Loucy (cell line): Measurements from ENCODE around the gene PACSIN2.

Experiments
- H2AFZ ChIP-seq: fragments of 200-600 bp; sonication (generic); 2 replicates; pipeline ENCODE4 v1.6.0; 2016; ENCODE audit warnings: antibody characterized with exemption, mild to moderate bottlenecking, low read length, moderate library complexity
- H3F3A ChIP-seq: fragments of 200-600 bp; 2 replicates; pipeline ENCODE4 v1.6.0; 2016; ENCODE audit warnings: antibody characterized with exemption, low read depth, mild to moderate bottlenecking
- H3K27me3 ChIP-seq: fragments of 200-600 bp; sonication (generic); 2 replicates; pipeline ENCODE4 v1.6.1; 2014; ENCODE audit warnings: low read length, mild to moderate bottlenecking; ENCODE audit not compliant: insufficient read depth, poor library complexity, severe bottlenecking
- H3K36me3 ChIP-seq: fragments of 200-600 bp; sonication (generic); 2 replicates; pipeline ENCODE4 v1.6.1; 2016; ENCODE audit warnings: low read length; ENCODE audit not compliant: insufficient read depth
- H3K4me1 ChIP-seq: fragments of 200-600 bp; sonication (generic); 2 replicates; pipeline ENCODE4 v1.5.1; 2014; ENCODE audit warnings: low read length, mild to moderate bottlenecking; ENCODE audit not compliant: insufficient read depth, poor library complexity, severe bottlenecking
- H3K4me2 ChIP-seq: fragments of 200-600 bp; sonication (generic); 2 replicates; pipeline ENCODE4 v1.6.0; 2014; ENCODE audit warnings: antibody characterized with exemption, low read length, low read depth, mild to moderate bottlenecking; ENCODE audit not compliant: poor library complexity, severe bottlenecking
- H3K4me3 ChIP-seq: fragments of 200-600 bp; sonication (generic); 2 replicates; pipeline ENCODE4 v1.5.1; 2014; ENCODE audit warnings: low read length, mild to moderate bottlenecking, mixed read lengths; ENCODE audit not compliant: poor library complexity, severe bottlenecking
- H3K79me2 ChIP-seq: fragments of 200-600 bp; sonication (generic); 2 replicates; pipeline ENCODE4 v1.6.1; 2014; ENCODE audit warnings: low read length; ENCODE audit not compliant: insufficient read depth
- H3K9ac ChIP-seq: fragments of 200-600 bp; sonication (generic); 2 replicates; pipeline ENCODE4 v1.6.0; 2014; ENCODE audit warnings: mild to moderate bottlenecking, low read depth, low read length, moderate library complexity; ENCODE audit not compliant: poor library complexity, severe bottlenecking
- H3K9me2 ChIP-seq: fragments of 200-600 bp; sonication (generic); replicated peaks from 2 replicates; pipeline ENCODE4 v1.6.1; 2016; ENCODE audit warnings: low read depth, low read length, mixed read lengths
- H3K9me3 ChIP-seq: fragments of 200-600 bp; sonication (generic); 2 replicates; pipeline ENCODE4 v1.6.1; 2014; ENCODE audit warnings: mild to moderate bottlenecking, antibody characterized with exemption, low read length, low read depth; ENCODE audit not compliant: insufficient read depth
- H4K20me1 ChIP-seq: fragments of 200-600 bp; sonication (generic); 2 replicates; pipeline ENCODE4 v1.6.0; 2014; ENCODE audit warnings: antibody characterized with exemption, low read length, mild to moderate bottlenecking; ENCODE audit not compliant: insufficient read depth, poor library complexity, severe bottlenecking
- CTCF ChIP-seq: fragments of 200-600 bp; sonication (generic); conservative IDR thresholded peaks from 2 replicates; pipeline ENCODE4 v1.5.1; 2014; ENCODE audit warnings: mild to moderate bottlenecking, antibody characterized with exemption, low read length
- EZH2phosphoT487 ChIP-seq: fragments of 200-600 bp; IDR thresholded peaks from 2 replicates; pipeline ENCODE4 v1.6.1; 2018; ENCODE audit warnings: antibody characterized with exemption, mild to moderate bottlenecking, moderate library complexity, borderline replicate concordance

Gene PACSIN2

GRCh38 chr22:42873356-42873755, 141.6 kb downstream of the PACSIN2 start:
- H3K4me3 ChIP-seq: no peak overlapping the region
- H3K79me2 ChIP-seq: no peaks in the 10 kb centered on the region
- no peaks in the 10 kb centered on the region for H3K4me1 ChIP-seq
- no peak overlapping the region for H2AFZ ChIP-seq
- peaks cover 74% of the 10 kb centered on the region; the same call in 1 of the 2 replicates for H3K36me3 ChIP-seq
- no peaks in the 10 kb centered on the region for H3K9me3 ChIP-seq
- TF ChIP-seq CTCF (no peak), EZH2phosphoT487 (no peak)
- H3K9ac ChIP-seq: no peak overlapping the region
- H3K4me2 ChIP-seq: no peak overlapping the region
- no peaks in the 10 kb centered on the region for H3F3A ChIP-seq
- H3K27me3 ChIP-seq: no peaks in the 10 kb centered on the region
- no peaks in the 10 kb centered on the region for H4K20me1 ChIP-seq
- no peaks in the 10 kb centered on the region for H3K9me2 ChIP-seq

GRCh38 chr22:42872821-42873220, 142.1 kb downstream of the PACSIN2 start:
- Histone ChIP-seq H3K4me2 (no peak overlapping the region), H3F3A (no peaks in the 10 kb centered on the region), H2AFZ (no peak overlapping the region), H3K9me3 (no peaks in the 10 kb centered on the region), H3K9ac (no peak overlapping the region), H3K4me1 (no peaks in the 10 kb centered on the region), H3K4me3 (no peak overlapping the region), H3K9me2 (no peaks in the 10 kb centered on the region), H4K20me1 (no peaks in the 10 kb centered on the region), H3K27me3 (no peaks in the 10 kb centered on the region), H3K79me2 (no peaks in the 10 kb centered on the region), H3K36me3 (peaks cover 69% of the 10 kb centered on the region; the same call in 1 of the 2 replicates)
- TF ChIP-seq CTCF (no peak), EZH2phosphoT487 (no peak)

GRCh38 chr22:42871146-42872050, 143.6 kb downstream of the PACSIN2 start:
- Histone ChIP-seq H3K27me3 (no peaks in the 10 kb centered on the region), H3K4me2 (no peak overlapping the region), H3K9me3 (no peaks in the 10 kb centered on the region), H3K36me3 (peaks cover 55% of the 10 kb centered on the region; the same call in 1 of the 2 replicates), H3F3A (no peaks in the 10 kb centered on the region), H4K20me1 (no peaks in the 10 kb centered on the region), H3K4me3 (no peak overlapping the region), H3K9me2 (no peaks in the 10 kb centered on the region), H3K79me2 (no peaks in the 10 kb centered on the region), H3K4me1 (no peaks in the 10 kb centered on the region), H3K9ac (no peak overlapping the region), H2AFZ (no peak overlapping the region)
- TF ChIP-seq EZH2phosphoT487 (no peak), CTCF (no peak)
